Spleen (tissue), 11 donors: ENCODE results near the gene OSBPL10. TPM values are rescaled to one million over a fixed set of nuclear protein-coding genes. Genes with fewer than 3 reads are reported as not detected.

Source experiments
- DNase-seq: peaks from one replicate; pipeline ENCODE4 v3.0.0-alpha.2; 2020
- H3K27ac ChIP-seq, 8 donors: fragments of 200-600 bp; sonication (generic) in 7 of 8; 1 replicate in 4 of 8; 2 replicates in 4 of 8; pipeline versions ENCODE4 v1.5.0 to v1.8.0; 2016 to 2021; ENCODE audit warnings: inconsistent platforms in 4 of 8, mild to moderate bottlenecking in 4 of 8, moderate library complexity in 1 of 8
- H3K27me3 ChIP-seq, 7 donors: fragments of 200-600 bp; sonication (generic) in 6 of 7; replicated peaks in 1 of 7; 1 replicate in 4 of 7; 2 replicates in 3 of 7; pipeline versions ENCODE4 v1.5.0 to v1.8.0; 2016 to 2021; ENCODE audit warnings: inconsistent platforms in 3 of 7, mild to moderate bottlenecking in 1 of 7
- H3K36me3 ChIP-seq, 6 donors: fragments of 200-600 bp; sonication (generic) in 5 of 6; 1 replicate in 4 of 6; 2 replicates in 2 of 6; pipeline versions ENCODE4 v1.5.0 to v1.8.0; 2016 to 2021; ENCODE audit warnings: inconsistent platforms in 2 of 6
- H3K4me1 ChIP-seq, 6 donors: fragments of 200-600 bp; sonication (generic) in 5 of 6; 1 replicate in 3 of 6; 2 replicates in 3 of 6; pipeline versions ENCODE4 v1.5.0 to v1.8.0; 2016 to 2021; ENCODE audit warnings: inconsistent platforms in 3 of 6
- H3K4me3 ChIP-seq, 8 donors: fragments of 200-600 bp; sonication (generic) in 7 of 8; 1 replicate in 4 of 8; 2 replicates in 4 of 8; pipeline versions ENCODE4 v1.5.0 to v1.8.0; 2016 to 2021; ENCODE audit warnings: inconsistent platforms in 4 of 8, mild to moderate bottlenecking in 4 of 8, moderate library complexity in 2 of 8
- H3K9me3 ChIP-seq, 8 donors: fragments of 200-600 bp; sonication (generic) in 7 of 8; 1 replicate in 4 of 8; 2 replicates in 4 of 8; pipeline versions ENCODE4 v1.5.0 to v1.8.0; 2016 to 2021; ENCODE audit warnings: inconsistent platforms in 4 of 8
- CTCF ChIP-seq, 11 experiments: fragments of 200-600 bp in 7 of 11; fragments of 450-650 bp in 4 of 11; sonication (generic) in 4 of 11; IDR thresholded peaks in 8 of 11; conservative IDR thresholded peaks in 3 of 11; 1 replicate in 7 of 11; 2 replicates in 4 of 11; pipeline versions ENCODE4 v1.4.0 to v1.8.0; 2016 to 2021; ENCODE audit warnings: antibody characterized with exemption in 11 of 11, inconsistent platforms in 4 of 11, mild to moderate bottlenecking in 1 of 11
- POLR2A ChIP-seq, 3 donors: fragments of 450-650 bp; IDR thresholded peaks; one replicate each; pipeline ENCODE4 v1.5.1; 2017; ENCODE audit warnings: antibody characterized with exemption in 3 of 3, mild to moderate bottlenecking in 1 of 3
- POLR2AphosphoS5 ChIP-seq, 3 donors: sonication (generic); formaldehyde crosslinking; IDR thresholded peaks; one replicate each; pipeline ENCODE4 v1.5.1; 2017; ENCODE audit warnings: antibody characterized with exemption in 3 of 3
- WGBS, 5 donors: extraction: QIAGEN DNeasy Blood & Tissue Kit in 3 of 5; methylation state at CpG; one replicate each; pipeline versions ENCODE4 v1.1.5 to v1.1.7; 2013 to 2018; 5-methylcytosine and 5-hydroxymethylcytosine counted together
- intact Hi-C: fragments of 100-400 bp; cut with DNase I; formaldehyde crosslinking; loops from one replicate; pipeline ENCODE4 v1.15.0; 2023; ENCODE audit warnings: low total_unique reads
- polyA plus RNA-seq, 3 donors: library from polyadenylated mRNA; stranded (reverse); fragments of 200-250 nt; gene quantifications; one replicate each; pipeline ENCODE4 v1.2.1, GENCODE V29; 2013
- total RNA-seq, 7 donors: library from RNA; depleted of rRNA in 3 of 7; stranded (reverse); fragments of >200 nt in 3 of 7; fragmentation: NEBNext Ultra II Directional in 4 of 7; extraction: Animal tissue kit (Norgen Biotek cat#: 25700) in 4 of 7; gene quantifications; one replicate each; pipeline versions ENCODE4 v1.1.0 to v1.2.1, GENCODE V29; 2016 to 2021
- donor health status: healthy with polysubstance abuse.
- donor health status: DM: no; HTN: no; CAD: no; lungs with moderate emphysema.
- donor health status: DM: no; HTN: no; CAD: no.
- donor health status: Bipolar disorder and iron deficiency.
- donor health status: healthy.
- donor health status: DM: no; HTN: no; CAD: no.
- donor health status: DM: yes; HTN: yes; CAD: no.

The OSBPL10 gene
- total and polyA plus RNA-seq, 10 donors, result 3.8 to 95.1 (median 56.5) TPM

DNA sequence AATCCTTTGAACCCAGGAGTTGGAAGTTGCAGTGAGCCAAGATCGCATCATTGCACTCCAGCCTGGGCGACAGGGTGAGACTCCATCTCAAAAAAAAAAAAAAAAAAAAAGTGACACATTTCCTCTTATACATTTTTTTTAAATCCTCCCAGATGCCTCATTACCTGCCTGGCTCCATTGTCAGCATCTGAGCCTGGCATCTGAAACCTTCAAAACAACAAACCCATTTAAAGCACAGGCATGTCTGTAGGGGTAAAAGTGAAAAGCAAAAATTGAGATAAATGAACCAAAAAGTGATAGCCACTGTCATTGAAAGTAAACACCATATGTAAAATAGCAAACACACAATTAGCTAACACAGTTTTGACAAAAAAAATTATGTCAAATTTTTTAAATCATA lies 38.6 kb downstream of the OSBPL10 start:
- peak overlapping the region in 1 of 8 donors; percentile 22 for H3K4me3 ChIP-seq
- 65 to 92% (median 86%) methylated on average over 2 of the region's 2 CpGs for WGBS, 5 donors
- DNase-seq, result no peak
- no peaks in the 10 kb centered on the region for H3K9me3 ChIP-seq
- intact Hi-C loops, result no loop called here
- peak overlapping the region in 3 of 8 donors; percentile 7 to 33 (median 12) for H3K27ac ChIP-seq
- H3K27me3 ChIP-seq, result no peaks in the 10 kb centered on the region
- no peak for TF ChIP-seq POLR2AphosphoS5 (IDR thresholded peaks at IDR 0.05)
- no peak for TF ChIP-seq POLR2A (IDR thresholded peaks at IDR 0.05)
- no peak for TF ChIP-seq CTCF (IDR thresholded peaks at IDR 0.05 in 8 of 11, conservative IDR thresholded peaks at IDR 0.05 in 3 of 11)
- H3K4me1 ChIP-seq, result peaks cover 7 to 68% (median 29%) of the 10 kb centered on the region in 6 donors
- no peaks in the 10 kb centered on the region for H3K36me3 ChIP-seq

DNA sequence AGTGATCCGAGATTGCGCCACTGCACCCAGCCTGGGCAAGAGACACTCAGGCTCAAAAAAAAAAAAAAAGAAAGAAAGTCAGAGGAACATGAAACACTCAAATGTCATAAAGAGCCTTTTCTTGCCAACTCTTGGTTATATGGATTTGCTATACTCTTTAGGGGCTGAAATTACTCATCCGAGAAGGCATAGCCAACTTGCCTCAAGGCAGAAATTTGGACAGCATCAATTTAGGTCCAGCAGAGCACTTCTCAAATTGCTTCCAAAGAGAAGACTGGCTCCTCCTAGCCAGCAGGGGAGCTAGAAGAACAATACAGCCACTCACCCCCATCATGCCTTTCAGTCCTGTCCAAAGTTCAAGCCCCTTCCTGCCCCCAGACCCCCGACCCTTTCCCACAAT lies 43.8 kb downstream of the OSBPL10 start:
- peak overlapping the region in 1 of 8 donors; percentile 6 for H3K27ac ChIP-seq
- no peak for DNase-seq
- intact Hi-C loops, result no loop called here
- H3K27me3 ChIP-seq, result no peaks in the 10 kb centered on the region
- H3K9me3 ChIP-seq, result no peaks in the 10 kb centered on the region
- H3K36me3 ChIP-seq, result no peaks in the 10 kb centered on the region
- TF ChIP-seq POLR2AphosphoS5 (IDR thresholded peaks at IDR 0.05) (no peak), CTCF (IDR thresholded peaks at IDR 0.05 in 8 of 11, conservative IDR thresholded peaks at IDR 0.05 in 3 of 11) (no peak), POLR2A (IDR thresholded peaks at IDR 0.05) (no peak)
- 72 to 96% (median 88%) methylated on average over 4 of the region's 4 CpGs for WGBS, 5 donors
- no peak overlapping the region for H3K4me3 ChIP-seq
- peaks cover 12 to 80% (median 44%) of the 10 kb centered on the region in 6 donors for H3K4me1 ChIP-seq

GRCh38 chr3:31936420-31937060 lies 44.5 kb downstream of the OSBPL10 start:
- peak overlapping the region in 1 of 8 donors; percentile 6 for H3K27ac ChIP-seq
- no peaks in the 10 kb centered on the region for H3K9me3 ChIP-seq
- no peaks in the 10 kb centered on the region for H3K36me3 ChIP-seq
- intact Hi-C loops, result no loop called here
- no peak overlapping the region for H3K4me3 ChIP-seq
- H3K27me3 ChIP-seq, result no peaks in the 10 kb centered on the region
- 19 to 51% (median 39%) methylated on average over 1 of the region's 1 CpG for WGBS, 5 donors
- peaks cover 12 to 80% (median 42%) of the 10 kb centered on the region in 6 donors for H3K4me1 ChIP-seq
- TF ChIP-seq POLR2AphosphoS5 (IDR thresholded peaks at IDR 0.05) (no peak), POLR2A (IDR thresholded peaks at IDR 0.05) (no peak), CTCF (IDR thresholded peaks at IDR 0.05 in 8 of 11, conservative IDR thresholded peaks at IDR 0.05 in 3 of 11) (no peak)
- no peak for DNase-seq

DNA sequence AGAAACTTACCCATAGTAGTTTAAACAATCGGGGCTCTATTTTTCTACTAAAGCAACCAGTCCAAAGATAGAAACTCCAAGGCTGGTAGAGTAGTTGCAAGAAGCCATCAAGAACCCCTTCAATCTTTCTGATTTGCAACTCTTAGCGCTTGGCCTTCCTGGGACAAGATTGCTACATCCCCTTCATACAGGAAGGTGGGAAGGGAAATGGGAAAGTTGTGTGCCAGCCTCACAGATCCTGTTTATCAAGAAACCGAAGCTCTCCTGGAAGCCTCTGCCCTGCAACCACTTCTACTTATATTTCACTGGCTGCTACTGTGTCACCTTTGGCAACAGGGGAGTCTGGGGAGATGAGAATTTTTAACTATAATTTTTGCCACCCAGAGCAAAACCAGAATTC lies 46.2 kb downstream of the OSBPL10 start:
- Histone ChIP-seq H3K27me3 (no peaks in the 10 kb centered on the region), H3K27ac (peak overlapping the region in 4 of 8 donors; percentile 2 to 58 (median 20)), H3K9me3 (no peaks in the 10 kb centered on the region), H3K36me3 (no peaks in the 10 kb centered on the region), H3K4me1 (peaks cover 12 to 80% (median 40%) of the 10 kb centered on the region in 6 donors), H3K4me3 (no peak overlapping the region)
- TF ChIP-seq POLR2A (IDR thresholded peaks at IDR 0.05), result no peak
- no peak for TF ChIP-seq CTCF (IDR thresholded peaks at IDR 0.05 in 8 of 11, conservative IDR thresholded peaks at IDR 0.05 in 3 of 11)
- no peak for TF ChIP-seq POLR2AphosphoS5 (IDR thresholded peaks at IDR 0.05)
- no peak for DNase-seq
- intact Hi-C loops, result no loop called here
- 45 to 62% (median 56%) methylated on average over 3 of the region's 3 CpGs for WGBS, 5 donors
